WTC11 (cell line): ENCODE data around the gene PTPRH. TPM values are rescaled to one million over a fixed set of nuclear protein-coding genes. Genes with fewer than 3 reads are reported as not detected.

Experiments used
- CDX4 ChIP-seq: fragments of 250-450 bp; sonication (Bioruptor Pico); IDR thresholded peaks from 2 replicates; pipeline ENCODE4 v1.9.0; 2021; ENCODE audit warnings: moderate library complexity, mild to moderate bottlenecking, inconsistent platforms, borderline replicate concordance
- CREM ChIP-seq: sonication (generic); formaldehyde crosslinking; IDR thresholded peaks from 2 replicates; pipeline ENCODE4 v1.8.1; 2022; ENCODE audit warnings: mild to moderate bottlenecking, missing genetic modification reagents, moderate library complexity
- FOXP1 ChIP-seq: sonication (generic); formaldehyde crosslinking; IDR thresholded peaks from 2 replicates; pipeline ENCODE4 v1.8.0; 2022; ENCODE audit warnings: missing genetic modification reagents, mild to moderate bottlenecking, moderate library complexity, borderline replicate concordance
- GRHL2 ChIP-seq: fragments of 250-450 bp; sonication (Bioruptor Pico); IDR thresholded peaks from 2 replicates; pipeline ENCODE4 v1.8.0; 2022; ENCODE audit warnings: mild to moderate bottlenecking, moderate library complexity; ENCODE audit not compliant: insufficient replicate concordance, severe bottlenecking
- KAT7 ChIP-seq: sonication (generic); formaldehyde crosslinking; IDR thresholded peaks from 2 replicates; pipeline ENCODE4 v1.8.1; 2023; ENCODE audit warnings: missing genetic modification reagents, mild to moderate bottlenecking, borderline replicate concordance
- MYBL2 ChIP-seq: sonication (generic); formaldehyde crosslinking; IDR thresholded peaks from 2 replicates; pipeline ENCODE4 v1.8.1; 2023; ENCODE audit warnings: mild to moderate bottlenecking, moderate library complexity, missing genetic modification reagents
- NR1H2 ChIP-seq: sonication (generic); formaldehyde crosslinking; IDR thresholded peaks from 2 replicates; pipeline ENCODE4 v1.9.0; 2021; ENCODE audit warnings: mild to moderate bottlenecking, moderate library complexity, missing genetic modification reagents
- OVOL2 ChIP-seq: fragments of 250-450 bp; sonication (Bioruptor Pico); IDR thresholded peaks from 2 replicates; pipeline ENCODE4 v1.9.0; 2021; ENCODE audit warnings: mild to moderate bottlenecking, borderline replicate concordance
- PRDM15 ChIP-seq: sonication (generic); formaldehyde crosslinking; IDR thresholded peaks from 2 replicates; pipeline ENCODE4 v1.8.0; 2022; ENCODE audit warnings: missing genetic modification reagents
- PREB ChIP-seq: sonication (generic); formaldehyde crosslinking; IDR thresholded peaks from 2 replicates; pipeline ENCODE4 v1.8.1; 2022; ENCODE audit warnings: mild to moderate bottlenecking, missing genetic modification reagents, moderate library complexity, borderline replicate concordance
- SMAD3 ChIP-seq: sonication (generic); formaldehyde crosslinking; IDR thresholded peaks from 2 replicates; pipeline ENCODE4 v1.8.0; 2022; ENCODE audit warnings: missing genetic modification reagents, mild to moderate bottlenecking, borderline replicate concordance
- SMAD4 ChIP-seq: sonication (generic); formaldehyde crosslinking; IDR thresholded peaks from 2 replicates; pipeline ENCODE4 v1.8.0; 2022; ENCODE audit warnings: mild to moderate bottlenecking, missing genetic modification reagents
- TEAD1 ChIP-seq: sonication (generic); formaldehyde crosslinking; IDR thresholded peaks from 2 replicates; pipeline ENCODE4 v1.8.0; 2022; ENCODE audit warnings: mild to moderate bottlenecking, missing genetic modification reagents
- TEAD4 ChIP-seq: sonication (generic); formaldehyde crosslinking; IDR thresholded peaks from 2 replicates; pipeline ENCODE4 v1.8.0; 2022; ENCODE audit warnings: mild to moderate bottlenecking, missing genetic modification reagents
- USF2 ChIP-seq: sonication (generic); formaldehyde crosslinking; IDR thresholded peaks from 2 replicates; pipeline ENCODE4 v1.8.1; 2023; ENCODE audit warnings: mild to moderate bottlenecking, missing genetic modification reagents, moderate library complexity
- ZNF138 ChIP-seq: sonication (generic); formaldehyde crosslinking; conservative IDR thresholded peaks from 2 replicates; pipeline ENCODE4 v1.8.1; 2022; ENCODE audit warnings: mild to moderate bottlenecking, moderate library complexity, missing genetic modification reagents
- ZNF219 ChIP-seq: sonication (generic); formaldehyde crosslinking; IDR thresholded peaks from 2 replicates; pipeline ENCODE4 v1.8.0; 2023; ENCODE audit warnings: missing genetic modification reagents, mild to moderate bottlenecking, borderline replicate concordance
- ZNF263 ChIP-seq: sonication (generic); formaldehyde crosslinking; IDR thresholded peaks from 2 replicates; pipeline ENCODE4 v1.8.1; 2022; ENCODE audit warnings: low read depth, mild to moderate bottlenecking, moderate library complexity, missing genetic modification reagents
- ZNF423 ChIP-seq: fragments of 250-450 bp; sonication (Bioruptor Pico); IDR thresholded peaks from 2 replicates; pipeline ENCODE4 v2.1.2; 2022; ENCODE audit warnings: mild to moderate bottlenecking, moderate library complexity
- total RNA-seq: library from RNA; stranded (reverse); gene quantifications from 3 replicates; pipeline ENCODE4 v1.2.3, GENCODE V29; 2021
- TF ChIP-seq, protein P1 (sequence below): fragments of 250-450 bp; sonication (Bioruptor Pico); IDR thresholded peaks from 2 replicates; pipeline ENCODE4 v1.9.0; 2021; ENCODE audit warnings: mild to moderate bottlenecking
- TF ChIP-seq, protein P2 (sequence below): sonication (generic); formaldehyde crosslinking; IDR thresholded peaks from 2 replicates; pipeline ENCODE4 v1.8.1; 2023; ENCODE audit warnings: mild to moderate bottlenecking, missing genetic modification reagents
- TF ChIP-seq, protein P3 (sequence below): fragments of 250-450 bp; sonication (Bioruptor Pico); conservative IDR thresholded peaks from 2 replicates; pipeline ENCODE4 v1.9.0; 2021; ENCODE audit warnings: mild to moderate bottlenecking

PTPRH gene
- total RNA-seq, 1 experiment from 2014 or later: 0.63 TPM

DNA sequence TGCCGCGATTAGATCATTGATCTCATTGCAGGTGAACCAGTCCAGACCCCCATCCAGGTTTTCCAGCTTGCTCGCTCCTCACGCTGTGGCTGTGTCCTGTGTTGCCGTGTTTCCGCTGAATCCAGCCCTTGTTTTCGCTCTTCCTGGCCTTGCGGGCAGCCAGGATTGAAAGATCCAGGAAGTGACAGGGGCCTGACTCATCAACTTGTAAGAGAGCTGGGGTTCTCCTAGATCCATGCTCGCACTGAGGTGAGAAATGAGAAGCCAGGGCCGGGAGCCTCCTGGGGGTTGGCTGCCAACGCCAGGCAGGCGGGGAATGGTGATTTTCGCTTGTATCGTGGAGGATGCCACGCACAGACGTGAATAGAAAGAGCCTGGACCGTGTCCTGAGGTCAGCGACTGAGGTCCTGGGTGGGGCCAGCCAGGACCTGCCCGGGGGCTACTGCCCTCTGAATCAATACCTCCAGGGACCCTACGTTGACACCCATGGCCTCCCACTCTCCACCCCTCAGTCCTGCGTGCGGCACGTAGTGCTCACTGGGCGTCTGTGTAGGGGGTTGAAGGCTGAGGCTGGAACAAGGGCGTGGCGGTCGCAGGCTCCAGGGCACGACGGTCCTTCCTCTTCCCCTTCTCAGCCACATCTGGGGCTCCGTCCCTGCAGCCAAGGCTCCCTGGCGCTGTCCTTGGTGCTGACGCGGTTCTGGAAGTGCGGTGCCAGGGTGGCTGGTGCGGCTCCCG is 7.3 kb upstream of the PTPRH start (continued):
- TF ChIP-seq CREM (CRISPR knock-in tag) (no peak), TEAD4 (CRISPR knock-in tag) (peak; percentile 96), ZNF423 (no peak), TEAD1 (CRISPR knock-in tag) (peak; percentile 98), MYBL2 (CRISPR knock-in tag) (peak; percentile 98), ZNF138 (no peak), SMAD4 (CRISPR knock-in tag) (peak; percentile 94), USF2 (CRISPR knock-in tag) (no peak), KAT7 (CRISPR knock-in tag) (no peak), GRHL2 (CRISPR knock-in tag) (no peak), OVOL2 (CRISPR knock-in tag) (no peak), PRDM15 (CRISPR knock-in tag) (peak; percentile 100), ZNF219 (peak; percentile 92), CDX4 (CRISPR knock-in tag) (no peak), NR1H2 (CRISPR knock-in tag) (peak; percentile 77; the same call in 1 of the 2 replicates), FOXP1 (CRISPR knock-in tag) (peak; percentile 99), ZNF263 (CRISPR knock-in tag) (no peak), SMAD3 (CRISPR knock-in tag) (peak; percentile 98), PREB (CRISPR knock-in tag) (no peak; the same call in 1 of the 2 replicates)
- TF ChIP-seq, protein P1, sequence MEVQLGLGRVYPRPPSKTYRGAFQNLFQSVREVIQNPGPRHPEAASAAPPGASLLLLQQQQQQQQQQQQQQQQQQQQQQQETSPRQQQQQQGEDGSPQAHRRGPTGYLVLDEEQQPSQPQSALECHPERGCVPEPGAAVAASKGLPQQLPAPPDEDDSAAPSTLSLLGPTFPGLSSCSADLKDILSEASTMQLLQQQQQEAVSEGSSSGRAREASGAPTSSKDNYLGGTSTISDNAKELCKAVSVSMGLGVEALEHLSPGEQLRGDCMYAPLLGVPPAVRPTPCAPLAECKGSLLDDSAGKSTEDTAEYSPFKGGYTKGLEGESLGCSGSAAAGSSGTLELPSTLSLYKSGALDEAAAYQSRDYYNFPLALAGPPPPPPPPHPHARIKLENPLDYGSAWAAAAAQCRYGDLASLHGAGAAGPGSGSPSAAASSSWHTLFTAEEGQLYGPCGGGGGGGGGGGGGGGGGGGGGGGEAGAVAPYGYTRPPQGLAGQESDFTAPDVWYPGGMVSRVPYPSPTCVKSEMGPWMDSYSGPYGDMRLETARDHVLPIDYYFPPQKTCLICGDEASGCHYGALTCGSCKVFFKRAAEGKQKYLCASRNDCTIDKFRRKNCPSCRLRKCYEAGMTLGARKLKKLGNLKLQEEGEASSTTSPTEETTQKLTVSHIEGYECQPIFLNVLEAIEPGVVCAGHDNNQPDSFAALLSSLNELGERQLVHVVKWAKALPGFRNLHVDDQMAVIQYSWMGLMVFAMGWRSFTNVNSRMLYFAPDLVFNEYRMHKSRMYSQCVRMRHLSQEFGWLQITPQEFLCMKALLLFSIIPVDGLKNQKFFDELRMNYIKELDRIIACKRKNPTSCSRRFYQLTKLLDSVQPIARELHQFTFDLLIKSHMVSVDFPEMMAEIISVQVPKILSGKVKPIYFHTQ (CRISPR knock-in tag): no peak
- TF ChIP-seq, protein P2, sequence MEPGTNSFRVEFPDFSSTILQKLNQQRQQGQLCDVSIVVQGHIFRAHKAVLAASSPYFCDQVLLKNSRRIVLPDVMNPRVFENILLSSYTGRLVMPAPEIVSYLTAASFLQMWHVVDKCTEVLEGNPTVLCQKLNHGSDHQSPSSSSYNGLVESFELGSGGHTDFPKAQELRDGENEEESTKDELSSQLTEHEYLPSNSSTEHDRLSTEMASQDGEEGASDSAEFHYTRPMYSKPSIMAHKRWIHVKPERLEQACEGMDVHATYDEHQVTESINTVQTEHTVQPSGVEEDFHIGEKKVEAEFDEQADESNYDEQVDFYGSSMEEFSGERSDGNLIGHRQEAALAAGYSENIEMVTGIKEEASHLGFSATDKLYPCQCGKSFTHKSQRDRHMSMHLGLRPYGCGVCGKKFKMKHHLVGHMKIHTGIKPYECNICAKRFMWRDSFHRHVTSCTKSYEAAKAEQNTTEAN (CRISPR knock-in tag): peak; percentile 97
- TF ChIP-seq, protein P3, sequence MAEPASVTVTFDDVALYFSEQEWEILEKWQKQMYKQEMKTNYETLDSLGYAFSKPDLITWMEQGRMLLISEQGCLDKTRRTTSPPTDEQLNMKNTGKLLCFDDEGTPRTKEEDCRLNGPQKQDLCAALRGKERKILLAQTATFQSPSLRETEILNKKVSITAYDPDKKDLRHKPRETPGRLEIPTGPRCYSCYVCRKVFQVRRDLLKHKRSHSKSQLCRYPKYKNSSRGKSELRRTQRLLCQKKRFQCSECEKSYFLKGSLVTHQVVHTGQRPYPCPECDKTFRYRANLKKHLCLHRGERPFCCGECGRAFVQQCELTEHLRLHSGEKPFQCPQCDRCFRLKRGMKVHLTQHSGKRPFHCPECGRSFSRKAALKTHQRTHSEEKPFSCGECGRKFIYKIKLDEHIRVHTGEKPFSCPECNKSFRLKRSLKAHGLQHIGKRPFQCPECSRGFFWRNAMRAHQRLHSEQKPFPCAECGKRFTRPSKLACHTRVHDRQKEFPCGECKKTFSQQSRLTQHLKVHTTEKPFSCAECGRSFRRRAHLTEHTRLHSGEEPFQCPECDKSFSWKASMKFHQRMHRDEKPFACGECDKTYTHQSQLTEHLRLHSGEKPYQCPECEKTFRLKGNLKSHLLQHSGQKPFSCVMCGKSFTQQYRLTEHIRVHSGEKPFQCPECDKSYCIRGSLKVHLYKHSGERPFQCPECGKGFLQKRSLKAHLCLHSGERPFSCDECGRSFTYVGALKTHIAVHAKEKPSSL: no peak
